ENCODE results near the gene PI4KA. TPM values are rescaled to one million over a fixed set of nuclear protein-coding genes. Genes with fewer than 3 reads are reported as not detected.

The PI4KA gene
- total RNA-seq, 1 experiment from 2014 or later: 71.6 TPM

DNA sequence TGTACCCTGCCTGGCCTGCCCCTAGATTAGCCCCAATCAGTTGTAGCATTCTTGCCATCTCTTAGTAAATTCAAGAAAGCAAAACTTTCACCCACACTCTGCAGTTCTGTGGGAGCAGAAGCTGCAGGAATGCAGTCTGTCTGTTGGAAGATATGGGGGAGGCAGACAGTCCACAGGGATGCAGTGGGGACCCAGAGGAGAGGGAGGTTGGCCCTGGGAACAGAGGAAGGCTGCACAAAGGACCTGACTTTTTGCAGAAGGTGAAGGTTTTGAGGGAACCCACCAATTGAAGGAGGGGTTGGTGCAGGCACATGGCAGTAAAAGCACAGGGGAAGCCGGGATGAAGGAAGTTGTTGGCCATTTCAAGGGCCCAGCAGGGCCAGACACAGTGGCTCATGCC lies 16.7 kb upstream of the PI4KA start:
- Histone ChIP-seq H3K27me3 (replicated peaks; ENCODE audit: insufficient read depth, low read depth, low read length, poor library complexity) (no peaks in the 10 kb centered on the region), H3K27ac (ENCODE audit: low read depth, low read length, poor library complexity, severe bottlenecking) (no peak overlapping the region), H3K36me3 (ENCODE audit: insufficient read depth, low read length, poor library complexity, severe bottlenecking) (peaks cover 8% of the 10 kb centered on the region), H3K4me3 (ENCODE audit: low read depth, low read length, poor library complexity, severe bottlenecking) (no peak overlapping the region), H3K9me3 (ENCODE audit: low read depth, low read length, poor library complexity, severe bottlenecking) (no peaks in the 10 kb centered on the region), H3K4me1 (ENCODE audit: insufficient read depth, low read length, poor library complexity, severe bottlenecking) (no peaks in the 10 kb centered on the region)
- intact Hi-C loops (cut with micrococcal nuclease; ENCODE audit: unreplicated experiment): no loop called here
- no TSS peak for BruUV-seq (replicated peaks)
- CTCF ChIA-PET: no interaction called here
- POLR2A ChIA-PET (ENCODE audit: low non-redundant PET): no interaction called here
- no peak for DNase-seq (ENCODE audit: low spot score)
- no peak for TF ChIP-seq EZH2 (IDR thresholded peaks at IDR 0.05; ENCODE audit: borderline replicate concordance, low read depth, low read length, poor library complexity, severe bottlenecking)
- TF ChIP-seq, protein P1, sequence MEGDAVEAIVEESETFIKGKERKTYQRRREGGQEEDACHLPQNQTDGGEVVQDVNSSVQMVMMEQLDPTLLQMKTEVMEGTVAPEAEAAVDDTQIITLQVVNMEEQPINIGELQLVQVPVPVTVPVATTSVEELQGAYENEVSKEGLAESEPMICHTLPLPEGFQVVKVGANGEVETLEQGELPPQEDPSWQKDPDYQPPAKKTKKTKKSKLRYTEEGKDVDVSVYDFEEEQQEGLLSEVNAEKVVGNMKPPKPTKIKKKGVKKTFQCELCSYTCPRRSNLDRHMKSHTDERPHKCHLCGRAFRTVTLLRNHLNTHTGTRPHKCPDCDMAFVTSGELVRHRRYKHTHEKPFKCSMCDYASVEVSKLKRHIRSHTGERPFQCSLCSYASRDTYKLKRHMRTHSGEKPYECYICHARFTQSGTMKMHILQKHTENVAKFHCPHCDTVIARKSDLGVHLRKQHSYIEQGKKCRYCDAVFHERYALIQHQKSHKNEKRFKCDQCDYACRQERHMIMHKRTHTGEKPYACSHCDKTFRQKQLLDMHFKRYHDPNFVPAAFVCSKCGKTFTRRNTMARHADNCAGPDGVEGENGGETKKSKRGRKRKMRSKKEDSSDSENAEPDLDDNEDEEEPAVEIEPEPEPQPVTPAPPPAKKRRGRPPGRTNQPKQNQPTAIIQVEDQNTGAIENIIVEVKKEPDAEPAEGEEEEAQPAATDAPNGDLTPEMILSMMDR (conservative IDR thresholded peaks at IDR 0.05; ENCODE audit: low read depth, low read length): no peak

DNA sequence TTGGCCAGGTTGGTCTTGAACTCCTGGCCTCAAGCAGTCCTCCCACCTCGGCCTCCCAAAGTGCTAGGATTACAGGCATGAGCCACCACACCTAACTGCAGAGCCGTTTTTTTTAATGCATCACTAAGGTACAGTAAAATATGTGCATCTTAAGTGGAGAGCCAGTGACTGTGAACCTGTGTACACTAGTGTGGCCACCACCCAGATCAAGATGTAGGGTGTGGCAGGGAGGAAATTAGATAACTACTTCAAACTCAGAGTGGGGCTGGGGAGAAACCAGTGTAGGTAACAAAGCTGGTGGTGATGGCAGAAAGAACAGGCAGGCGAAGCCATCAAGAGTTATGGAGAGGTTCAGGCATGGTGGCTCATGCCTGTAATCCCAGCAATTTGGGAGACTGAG lies 14.6 kb upstream of the PI4KA start:
- ChIA-PET POLR2A (ENCODE audit: low non-redundant PET) (no interaction called here), CTCF (no interaction called here)
- no TSS peak for BruUV-seq (replicated peaks)
- intact Hi-C loops (cut with micrococcal nuclease; ENCODE audit: unreplicated experiment): no loop called here
- no peak overlapping the region for H3K27ac ChIP-seq (ENCODE audit: low read depth, low read length, poor library complexity, severe bottlenecking)
- no peaks in the 10 kb centered on the region for H3K9me3 ChIP-seq (ENCODE audit: low read depth, low read length, poor library complexity, severe bottlenecking)
- no peak overlapping the region for H3K4me3 ChIP-seq (ENCODE audit: low read depth, low read length, poor library complexity, severe bottlenecking)
- DNase-seq (ENCODE audit: low spot score): no peak
- H3K4me1 ChIP-seq (ENCODE audit: insufficient read depth, low read length, poor library complexity, severe bottlenecking): no peaks in the 10 kb centered on the region
- peaks cover 9% of the 10 kb centered on the region for H3K36me3 ChIP-seq (ENCODE audit: insufficient read depth, low read length, poor library complexity, severe bottlenecking)
- TF ChIP-seq EZH2 (IDR thresholded peaks at IDR 0.05; ENCODE audit: borderline replicate concordance, low read depth, low read length, poor library complexity, severe bottlenecking): no peak
- TF ChIP-seq, protein P1 (conservative IDR thresholded peaks at IDR 0.05; ENCODE audit: low read depth, low read length): no peak
- H3K27me3 ChIP-seq (replicated peaks; ENCODE audit: insufficient read depth, low read depth, low read length, poor library complexity): no peaks in the 10 kb centered on the region

DNA sequence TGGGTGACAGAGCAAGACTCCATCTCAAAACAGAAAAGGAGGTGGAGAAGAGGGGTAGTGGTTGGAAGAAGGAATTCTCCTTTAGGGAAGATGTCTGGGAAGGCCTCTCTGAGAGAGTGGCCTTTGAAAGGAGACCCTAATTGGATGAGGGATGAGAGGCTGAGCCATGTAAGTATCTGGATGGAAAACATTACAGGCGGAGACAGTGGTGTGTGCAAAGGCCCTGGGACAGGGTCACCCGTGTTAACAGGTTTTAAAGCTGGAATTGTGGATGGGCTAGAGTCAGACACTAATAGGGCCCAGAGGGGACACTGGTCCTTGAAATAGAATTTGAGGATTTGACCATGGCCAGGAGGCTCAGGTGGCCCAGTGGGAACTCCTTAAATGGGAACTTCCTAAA lies 10.6 kb upstream of the PI4KA start:
- CTCF ChIA-PET: no interaction called here
- POLR2A ChIA-PET (ENCODE audit: low non-redundant PET): no interaction called here
- no peak for DNase-seq (ENCODE audit: low spot score)

More for the DNA sequence above, 10.6 kb upstream of the PI4KA start:
- TF ChIP-seq, protein P1 (conservative IDR thresholded peaks at IDR 0.05; ENCODE audit: low read depth, low read length): no peak
- no peak for TF ChIP-seq EZH2 (IDR thresholded peaks at IDR 0.05; ENCODE audit: borderline replicate concordance, low read depth, low read length, poor library complexity, severe bottlenecking)
- no TSS peak for BruUV-seq (replicated peaks)
- H3K4me3 ChIP-seq (ENCODE audit: low read depth, low read length, poor library complexity, severe bottlenecking): no peak overlapping the region
- peaks cover 9% of the 10 kb centered on the region for H3K36me3 ChIP-seq (ENCODE audit: insufficient read depth, low read length, poor library complexity, severe bottlenecking)
- no peaks in the 10 kb centered on the region for H3K9me3 ChIP-seq (ENCODE audit: low read depth, low read length, poor library complexity, severe bottlenecking)
- no peaks in the 10 kb centered on the region for H3K4me1 ChIP-seq (ENCODE audit: insufficient read depth, low read length, poor library complexity, severe bottlenecking)
- intact Hi-C loops (cut with micrococcal nuclease; ENCODE audit: unreplicated experiment): no loop called here
- no peaks in the 10 kb centered on the region for H3K27me3 ChIP-seq (replicated peaks; ENCODE audit: insufficient read depth, low read depth, low read length, poor library complexity)
- H3K27ac ChIP-seq (ENCODE audit: low read depth, low read length, poor library complexity, severe bottlenecking): no peak overlapping the region
